GM15510 (cell line): Measurements from ENCODE around the gene ARHGAP22.

Experiments
- POLR2A ChIP-seq: IDR thresholded peaks from 3 replicates; pipeline ENCODE4 v1.6.1; 2011; ENCODE audit warnings: borderline replicate concordance; ENCODE audit not compliant: insufficient read length; ENCODE audit errors: extremely low read depth

The ARHGAP22 gene

DNA sequence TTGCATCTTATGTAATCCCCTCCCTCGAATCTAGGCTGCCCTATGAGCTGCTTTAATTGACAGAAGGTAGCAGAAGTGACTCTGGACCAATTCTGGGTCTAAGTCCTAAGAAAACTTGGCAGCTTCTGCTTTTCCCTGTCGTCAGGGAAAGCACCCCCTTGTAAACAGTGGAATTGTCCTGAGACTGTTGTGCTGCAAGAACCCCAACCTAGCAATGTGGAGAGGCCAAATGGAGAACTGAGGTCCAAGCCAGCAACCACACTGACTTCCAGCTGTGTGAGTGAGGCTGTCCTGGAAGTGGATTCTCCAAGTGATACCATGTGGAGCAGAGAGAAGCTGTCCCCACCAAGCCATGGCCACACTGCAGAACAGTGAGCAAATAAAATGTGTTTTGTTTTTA, 75.5 kb downstream of the ARHGAP22 start:
- TF ChIP-seq POLR2A, result no peak

DNA sequence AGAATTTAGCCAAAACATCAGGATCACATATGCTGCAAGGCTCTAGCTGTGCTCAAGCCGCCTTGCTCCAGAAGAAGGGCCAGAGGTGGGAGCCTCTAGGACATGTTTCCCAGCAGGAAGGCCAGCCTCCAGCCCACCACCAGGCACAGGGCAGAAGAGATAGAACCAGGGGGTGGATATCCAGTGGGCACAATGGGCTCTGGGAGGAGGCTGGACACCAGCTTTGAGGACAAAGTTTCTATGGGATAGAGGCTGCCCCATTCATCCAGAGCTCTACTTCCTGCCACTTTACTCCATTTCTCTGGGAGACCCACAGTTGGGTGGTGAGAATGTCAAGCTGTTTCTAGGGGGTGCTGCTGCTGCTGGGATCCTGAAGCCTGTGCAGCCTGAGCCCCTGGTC, 77.1 kb downstream of the ARHGAP22 start:
- no peak for TF ChIP-seq POLR2A

GRCh38 chr10:48526846-48527505, 77.9 kb downstream of the ARHGAP22 start:
- TF ChIP-seq POLR2A, result no peak

- no peak for TF ChIP-seq POLR2A
Measured at GRCh38 chr10:48526011-48526821, 78.7 kb downstream of the ARHGAP22 start.

- TF ChIP-seq POLR2A, result no peak
Measured at GRCh38 chr10:48525113-48525512, 79.8 kb downstream of the ARHGAP22 start.

GRCh38 chr10:48523820-48524758, 80.8 kb downstream of the ARHGAP22 start:
- TF ChIP-seq POLR2A, result no peak

DNA sequence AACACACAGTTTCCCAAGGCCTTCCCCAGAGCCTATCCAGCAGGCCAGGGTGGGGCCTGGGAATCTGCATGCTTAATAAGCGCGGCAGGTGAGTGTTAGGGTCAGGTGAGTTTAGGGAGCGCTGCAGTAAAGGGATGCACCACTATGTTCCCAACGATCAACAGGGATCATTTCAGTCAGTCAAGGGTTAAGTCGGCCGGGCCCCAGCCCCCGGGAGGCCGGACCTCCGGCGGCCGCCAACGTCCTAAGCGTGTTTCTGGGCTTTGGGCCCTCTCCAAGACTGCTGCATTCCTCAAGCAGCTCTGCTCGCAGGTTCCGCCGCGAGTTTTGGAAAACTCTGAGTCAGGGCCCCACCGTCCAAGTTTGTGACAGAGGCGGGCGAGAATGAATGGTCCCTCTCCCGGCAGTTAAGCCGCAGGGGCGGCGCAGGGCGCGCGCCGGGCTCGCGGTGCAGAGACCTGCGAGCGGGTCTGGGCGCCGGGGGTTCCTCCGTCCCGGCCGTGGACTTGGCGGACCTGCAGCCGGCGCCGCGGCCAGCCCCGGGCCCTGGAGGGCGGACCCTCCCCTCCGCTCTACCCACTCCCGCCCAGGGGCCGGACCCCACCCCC, 81.6 kb downstream of the ARHGAP22 start:
- TF ChIP-seq POLR2A, result no peak

DNA sequence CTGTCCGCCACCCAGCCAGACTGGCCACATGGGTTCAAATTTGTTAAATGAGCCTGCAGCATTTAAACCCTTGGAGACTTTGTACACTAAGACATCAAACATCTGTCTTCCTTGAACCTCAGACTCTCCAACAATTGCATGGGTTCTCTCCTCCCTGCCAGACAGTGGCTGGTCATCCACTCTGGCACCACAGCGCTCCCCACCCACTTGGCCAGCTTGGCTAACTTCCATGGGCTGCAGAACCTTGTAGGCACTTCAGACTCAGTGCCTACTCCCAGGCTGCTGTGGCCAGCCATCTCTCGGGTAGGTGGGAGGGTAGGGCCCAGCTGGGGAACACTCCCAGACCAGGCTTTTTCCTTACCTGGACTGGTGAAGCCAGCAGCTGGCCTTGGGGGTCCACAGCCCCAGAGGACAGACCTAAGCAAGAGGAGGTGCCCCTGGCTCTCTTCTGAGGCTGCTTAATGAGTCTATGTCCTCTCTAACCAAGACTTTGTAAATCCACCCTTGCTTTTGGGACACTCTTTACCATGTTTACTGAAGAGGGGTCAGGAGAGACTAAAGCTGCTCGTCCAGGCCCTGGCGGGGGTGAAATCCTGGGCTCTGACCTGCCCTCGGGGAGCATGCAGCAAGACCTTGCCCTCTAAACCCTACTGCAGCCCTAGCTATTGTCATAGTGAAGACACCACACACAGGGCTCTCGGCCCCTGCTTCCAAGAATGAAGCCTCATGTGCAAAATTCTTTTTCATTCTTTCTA, 82.7 kb downstream of the ARHGAP22 start:
- TF ChIP-seq POLR2A, result no peak

- TF ChIP-seq POLR2A, result no peak
Measured at GRCh38 chr10:48520594-48520993, 84.3 kb downstream of the ARHGAP22 start.

DNA sequence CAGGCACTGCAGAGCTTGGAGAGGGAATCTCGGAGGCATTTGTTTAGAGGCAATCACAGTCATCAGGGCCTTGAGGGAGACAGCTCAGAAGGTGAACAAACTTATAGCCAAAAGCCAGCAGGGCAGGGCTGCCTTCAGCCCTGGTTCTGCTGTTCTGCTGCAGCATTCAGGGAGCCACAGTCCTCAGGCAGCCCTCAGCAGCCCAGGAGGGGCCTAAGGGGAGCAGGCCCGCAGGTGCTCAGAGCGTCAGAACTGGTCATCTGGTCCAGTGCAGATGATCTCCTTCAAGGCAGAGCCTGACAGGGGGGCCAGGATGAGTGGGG, 84.7 kb downstream of the ARHGAP22 start:
- TF ChIP-seq POLR2A, result no peak

DNA sequence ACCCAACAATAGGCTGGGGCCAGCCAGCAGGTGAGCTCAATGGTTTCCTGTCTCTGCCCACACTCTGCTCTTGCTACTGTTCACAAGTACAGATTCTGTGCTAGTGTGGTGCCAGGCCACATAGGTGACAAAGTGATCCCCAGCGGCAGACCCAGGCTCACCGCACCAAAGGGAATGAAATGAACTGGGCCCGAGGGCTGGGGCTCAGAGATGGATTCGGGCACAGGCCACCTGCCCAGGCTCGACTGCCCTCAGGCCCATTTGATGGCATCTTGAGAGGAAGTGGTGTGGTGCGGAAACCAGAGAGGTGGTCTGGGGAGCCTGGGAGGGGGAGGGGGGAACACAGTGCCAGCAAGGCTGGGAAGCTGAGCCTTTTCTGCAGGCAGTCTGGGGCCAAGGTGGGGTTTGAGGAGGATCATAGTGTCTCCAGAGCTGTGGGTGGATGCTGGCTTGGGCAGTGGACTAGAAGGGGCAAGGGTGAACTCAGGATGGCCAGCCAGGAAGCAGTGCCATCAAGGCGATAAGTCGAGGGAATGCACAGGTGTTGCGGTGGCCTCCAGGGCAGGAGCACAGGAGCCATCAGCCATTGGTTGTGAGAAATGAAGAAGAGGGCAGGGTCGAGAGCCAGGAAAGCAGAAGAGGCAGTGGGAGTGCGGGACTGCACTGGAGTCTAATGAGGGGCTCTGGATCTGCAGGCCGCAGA, 85.2 kb downstream of the ARHGAP22 start:
- TF ChIP-seq POLR2A, result no peak

DNA sequence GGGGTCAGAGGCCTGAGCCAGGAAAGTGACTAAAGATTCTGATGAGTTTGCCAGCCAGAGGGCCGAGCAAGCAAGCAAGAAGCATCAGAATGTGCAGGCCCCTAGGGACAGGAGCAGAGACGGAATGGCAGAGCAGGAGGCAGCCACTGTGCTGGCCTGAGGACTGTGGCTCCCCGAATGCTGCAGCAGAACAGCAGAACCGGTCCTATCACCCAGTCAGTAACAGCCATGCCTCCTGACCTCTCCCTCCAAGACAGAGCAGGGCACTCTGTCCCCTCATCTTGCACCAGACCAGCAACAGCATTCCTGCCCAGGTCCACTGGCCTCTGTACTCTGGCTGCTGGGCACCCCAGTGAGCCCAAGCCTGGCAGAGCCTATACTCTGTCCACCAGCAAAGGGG, 85.9 kb downstream of the ARHGAP22 start:
- no peak for TF ChIP-seq POLR2A
